22Rv1 (cell line): ENCODE results near the gene NPPC.
"Not testable (repeated sequence)": the region's sequence is repeated elsewhere in the genome, so short reads cannot be mapped to it uniquely, and the experiment has no call there.

Experiments used
- H3K27ac ChIP-seq: fragments of 450-650 bp; 2 replicates; pipeline ENCODE4 v1.5.1; 2017
- ZFX ChIP-seq: fragments of 450-650 bp; IDR thresholded peaks from 2 replicates; pipeline ENCODE4 v1.6.1; 2017; ENCODE audit warnings: antibody characterized with exemption, borderline replicate concordance
- TF ChIP-seq, protein P1 (sequence below): fragments of 450-650 bp; IDR thresholded peaks from 2 replicates; pipeline ENCODE4 v1.5.1; 2017; ENCODE audit warnings: mild to moderate bottlenecking

Gene NPPC

DNA sequence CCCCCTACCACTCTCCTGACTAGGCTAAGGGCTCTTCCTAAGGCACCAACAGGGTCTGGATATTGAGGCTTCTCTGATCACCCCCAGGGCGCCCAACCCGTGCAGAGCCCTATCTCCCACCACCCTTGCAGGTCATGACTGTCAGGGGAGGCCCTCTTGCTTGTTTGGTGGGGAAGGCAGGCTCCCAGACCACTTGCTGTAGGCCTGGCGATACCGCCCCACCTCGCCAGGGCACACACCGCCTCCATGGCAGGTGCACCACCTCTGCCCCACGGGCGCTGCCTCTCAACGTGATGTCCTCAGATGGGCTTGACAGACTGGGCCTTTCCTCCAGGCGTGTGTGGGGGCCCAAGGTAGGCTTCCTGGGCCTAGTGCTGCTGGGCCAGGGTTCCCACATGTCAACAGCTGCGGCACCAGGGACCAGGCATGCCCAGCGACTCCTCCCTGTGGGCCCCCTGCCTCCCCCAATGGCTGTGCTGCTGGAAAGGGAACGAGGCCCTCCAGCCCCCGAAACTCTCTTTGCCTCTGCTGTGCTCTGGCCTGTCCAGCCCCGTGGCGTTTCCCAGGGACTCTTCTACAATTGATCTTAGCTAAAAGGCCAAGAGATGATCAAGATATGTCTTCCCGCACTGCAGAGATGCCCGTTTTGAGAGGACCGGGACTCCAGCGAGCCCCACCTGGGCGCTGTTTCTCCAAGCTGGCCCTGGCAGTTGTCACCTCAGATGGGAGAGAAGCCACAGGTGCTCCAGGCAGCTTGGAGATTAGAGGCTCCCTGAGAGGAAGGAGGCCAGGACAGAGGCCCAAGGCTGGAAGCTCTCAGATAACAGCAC, 7.5 kb downstream of the NPPC start:
- TF ChIP-seq, protein P1, sequence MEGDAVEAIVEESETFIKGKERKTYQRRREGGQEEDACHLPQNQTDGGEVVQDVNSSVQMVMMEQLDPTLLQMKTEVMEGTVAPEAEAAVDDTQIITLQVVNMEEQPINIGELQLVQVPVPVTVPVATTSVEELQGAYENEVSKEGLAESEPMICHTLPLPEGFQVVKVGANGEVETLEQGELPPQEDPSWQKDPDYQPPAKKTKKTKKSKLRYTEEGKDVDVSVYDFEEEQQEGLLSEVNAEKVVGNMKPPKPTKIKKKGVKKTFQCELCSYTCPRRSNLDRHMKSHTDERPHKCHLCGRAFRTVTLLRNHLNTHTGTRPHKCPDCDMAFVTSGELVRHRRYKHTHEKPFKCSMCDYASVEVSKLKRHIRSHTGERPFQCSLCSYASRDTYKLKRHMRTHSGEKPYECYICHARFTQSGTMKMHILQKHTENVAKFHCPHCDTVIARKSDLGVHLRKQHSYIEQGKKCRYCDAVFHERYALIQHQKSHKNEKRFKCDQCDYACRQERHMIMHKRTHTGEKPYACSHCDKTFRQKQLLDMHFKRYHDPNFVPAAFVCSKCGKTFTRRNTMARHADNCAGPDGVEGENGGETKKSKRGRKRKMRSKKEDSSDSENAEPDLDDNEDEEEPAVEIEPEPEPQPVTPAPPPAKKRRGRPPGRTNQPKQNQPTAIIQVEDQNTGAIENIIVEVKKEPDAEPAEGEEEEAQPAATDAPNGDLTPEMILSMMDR, result no peak
- TF ChIP-seq ZFX, result no peak
- H3K27ac ChIP-seq, result no peak overlapping the region

DNA sequence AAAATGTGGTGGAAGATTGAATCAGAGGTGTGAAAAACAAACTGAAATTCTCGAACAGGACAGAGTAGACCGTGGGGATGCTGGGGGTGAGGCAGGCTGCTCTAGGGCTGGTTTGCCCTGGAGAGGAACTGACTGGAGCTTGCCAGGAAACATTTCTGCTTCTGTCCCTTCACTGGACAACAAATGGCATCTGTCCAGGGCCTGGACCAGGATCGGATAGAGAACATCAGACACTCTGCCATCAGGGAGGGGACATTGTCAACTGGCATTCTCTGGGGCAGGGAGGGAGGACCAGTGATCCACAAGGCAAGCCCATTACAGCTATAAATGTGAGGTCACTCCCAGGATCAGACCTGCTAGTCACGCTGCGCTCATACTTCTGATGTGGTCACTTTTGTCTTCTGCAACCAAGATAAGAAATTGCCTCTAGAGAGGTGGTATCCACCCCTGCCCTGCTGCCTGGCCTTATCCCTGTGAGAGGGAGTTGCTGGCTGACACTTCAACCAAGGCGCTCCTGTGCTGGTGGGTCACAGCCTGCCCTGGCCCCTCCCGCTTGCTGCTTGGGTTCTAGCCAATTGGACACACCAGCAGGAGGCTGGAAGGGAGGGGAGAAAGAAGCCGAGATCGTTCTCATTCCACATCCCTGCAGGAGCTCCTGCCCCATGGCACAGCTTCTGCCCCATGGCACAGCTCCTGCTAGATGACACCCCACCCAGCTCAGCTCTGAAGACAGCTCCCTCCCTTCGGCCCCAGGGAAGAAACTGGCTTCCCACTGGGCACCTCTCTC, 8.7 kb downstream of the NPPC start:
- no peak overlapping the region for H3K27ac ChIP-seq

GRCh38 chr2:231914077-231914690, 12.0 kb downstream of the NPPC start:
- TF ChIP-seq, protein P1, result no peak
- no peak for TF ChIP-seq ZFX
- H3K27ac ChIP-seq, result no peak overlapping the region

More for the DNA sequence above, 8.7 kb downstream of the NPPC start:
- TF ChIP-seq ZFX, result no peak
- TF ChIP-seq, protein P1, result no peak

DNA sequence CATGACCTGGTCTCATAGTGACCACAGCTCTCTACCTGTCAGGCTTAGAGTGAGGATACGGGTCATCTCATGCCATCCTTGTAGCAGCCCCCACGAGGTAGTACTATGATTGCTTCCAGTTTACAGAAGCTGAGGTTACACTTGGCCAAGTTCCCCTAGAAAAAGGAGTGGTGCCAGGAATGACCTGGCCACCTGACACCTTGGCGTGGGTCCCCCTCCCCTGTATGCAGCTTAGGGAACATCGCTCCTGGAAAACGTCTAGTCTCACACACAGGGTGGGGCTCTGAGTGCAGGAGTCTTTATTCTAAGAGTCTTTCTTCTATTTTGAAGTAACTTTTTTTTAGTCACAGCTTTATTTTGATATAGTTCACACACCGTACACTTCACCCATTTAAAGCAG, 14.8 kb downstream of the NPPC start:
- no peak overlapping the region for H3K27ac ChIP-seq
- TF ChIP-seq ZFX, result no peak
- TF ChIP-seq, protein P1, result no peak

GRCh38 chr2:231910771-231911170, 15.4 kb downstream of the NPPC start:
- TF ChIP-seq, protein P1, result no peak
- no peak for TF ChIP-seq ZFX
- no peak overlapping the region for H3K27ac ChIP-seq

DNA sequence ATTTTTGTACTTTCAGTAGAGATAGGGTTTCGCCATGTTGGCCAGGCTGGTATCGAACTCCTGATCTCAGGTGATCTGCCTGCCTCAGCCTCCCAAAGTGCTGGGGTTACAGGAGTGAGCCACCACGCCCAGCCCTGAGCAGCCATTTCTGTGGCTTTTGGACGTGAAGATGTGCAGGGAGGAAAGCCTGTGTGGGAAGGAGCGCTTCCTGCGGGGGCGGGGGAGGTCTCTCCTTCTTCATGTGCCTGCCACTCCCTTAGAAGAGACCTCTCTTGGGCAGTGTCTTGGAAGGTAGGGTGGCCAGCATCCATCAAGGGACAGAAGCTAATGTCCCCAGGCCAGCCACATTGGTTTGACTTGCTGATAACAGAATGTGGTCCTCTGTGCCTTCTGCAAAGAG, 16.0 kb downstream of the NPPC start:
- not testable (repeated sequence) for H3K27ac ChIP-seq

DNA sequence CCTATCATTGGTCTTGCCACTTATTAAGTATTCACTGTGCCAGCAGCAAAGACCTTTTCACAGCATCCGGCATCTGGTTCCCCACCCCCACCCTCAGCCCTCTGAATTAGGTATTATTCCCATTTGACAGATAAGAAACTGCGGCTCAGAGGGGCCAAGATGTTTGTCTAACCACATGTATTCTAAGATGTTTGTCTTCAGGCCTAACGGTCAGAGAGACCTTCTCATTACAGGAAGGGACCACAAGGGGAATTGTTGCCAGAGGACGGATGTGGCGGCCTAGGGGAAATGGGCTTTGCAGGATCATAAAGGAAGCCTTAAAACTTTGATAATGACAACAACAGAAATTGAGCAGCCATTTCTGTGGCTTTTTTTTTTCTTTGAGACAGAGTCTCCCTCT, 16.6 kb downstream of the NPPC start:
- TF ChIP-seq, protein P1, result no peak
- TF ChIP-seq ZFX, result no peak
- H3K27ac ChIP-seq, result no peak overlapping the region
